Keratinocyte (primary cell): ENCODE measurements around the gene ZNF689. TPM values are rescaled to one million over a fixed set of nuclear protein-coding genes. Genes with fewer than 3 reads are reported as not detected.

Source experiments
- DNase-seq: peaks from one replicate; pipeline ENCODE4 v3.0.0-alpha.2; 2011; ENCODE audit warnings: low read depth, missing footprints, low spot score
- FAIRE-seq: peaks from 2 replicates; lab custom pipeline; 2011; peaks lifted over from hg19 to GRCh38; lab: Jason Lieb, UNC
- H2AFZ ChIP-seq: 2 replicates; pipeline ENCODE4 v1.6.0; 2012; ENCODE audit warnings: low read length, control low read depth, inconsistent platforms; ENCODE audit not compliant: control insufficient read depth
- H3K27ac ChIP-seq: 2 replicates; pipeline ENCODE4 v1.5.1; 2011; ENCODE audit warnings: low read length; ENCODE audit not compliant: control insufficient read depth, insufficient read depth
- H3K27me3 ChIP-seq: 3 replicates; pipeline ENCODE4 v1.6.0; 2011; ENCODE audit warnings: low read length; ENCODE audit not compliant: control insufficient read depth, insufficient read depth; ENCODE audit errors: extremely low read depth
- H3K36me3 ChIP-seq, 2 experiments: 2 replicates in 1 of 2; 3 replicates in 1 of 2; pipeline ENCODE4 v1.5.1; 2011; ENCODE audit warnings: low read length in 2 of 2, mild to moderate bottlenecking in 1 of 2; ENCODE audit not compliant: control insufficient read depth in 2 of 2, insufficient read depth in 2 of 2; ENCODE audit errors: extremely low read depth in 1 of 2
- H3K4me1 ChIP-seq: 3 replicates; pipeline ENCODE4 v1.5.1; 2011; ENCODE audit warnings: low read length; ENCODE audit not compliant: control insufficient read depth, insufficient read depth; ENCODE audit errors: extremely low read depth
- H3K4me2 ChIP-seq: 3 replicates; pipeline ENCODE4 v1.6.0; 2011; ENCODE audit warnings: low read depth, low read length; ENCODE audit not compliant: control insufficient read depth, insufficient read depth; ENCODE audit errors: extremely low read depth
- H3K4me3 ChIP-seq, 3 experiments: fragments of 200-600 bp in 1 of 3; sonication (generic) in 1 of 3; 2 replicates in 2 of 3; 3 replicates in 1 of 3; pipeline ENCODE4 v1.5.1; 2011 to 2016; ENCODE audit warnings: low read length in 3 of 3, mild to moderate bottlenecking in 3 of 3, control low read depth in 2 of 3, inconsistent platforms in 1 of 3, low read depth in 1 of 3, mixed read lengths in 1 of 3, mixed run types in 1 of 3, moderate library complexity in 1 of 3; ENCODE audit not compliant: control insufficient read depth in 2 of 3, insufficient read depth in 2 of 3; ENCODE audit errors: extremely low read depth in 1 of 3
- H3K79me2 ChIP-seq: 2 replicates; pipeline ENCODE4 v1.6.0; 2012; ENCODE audit warnings: low read length; ENCODE audit not compliant: control insufficient read depth, insufficient read depth
- H3K9ac ChIP-seq: 3 replicates; pipeline ENCODE4 v1.6.0; 2011; ENCODE audit warnings: low read length; ENCODE audit not compliant: control insufficient read depth, insufficient read depth; ENCODE audit errors: extremely low read depth
- H3K9me1 ChIP-seq: 3 replicates; pipeline ENCODE4 v1.6.0; 2011; ENCODE audit warnings: low read length; ENCODE audit not compliant: control insufficient read depth, insufficient read depth; ENCODE audit errors: extremely low read depth
- H3K9me3 ChIP-seq: 2 replicates; pipeline ENCODE4 v1.5.1; 2012; ENCODE audit warnings: low read depth, low read length; ENCODE audit not compliant: control insufficient read depth
- H4K20me1 ChIP-seq: 3 replicates; pipeline ENCODE4 v1.6.0; 2011; ENCODE audit warnings: low read length; ENCODE audit not compliant: control insufficient read depth, insufficient read depth; ENCODE audit errors: extremely low read depth
- EZH2 ChIP-seq: IDR thresholded peaks from one replicate; pipeline ENCODE4 v1.6.1; 2012; ENCODE audit warnings: inconsistent platforms, mild to moderate bottlenecking, low read length, moderate library complexity
- dilution Hi-C: fragments of 300-500 bp; cut with MboI; formaldehyde crosslinking; loops from one replicate; pipeline ENCODE4 v1.7.0; 2020; ENCODE audit warnings: low sequenced_read_pairs; ENCODE audit not compliant: extremely low pct_ligation_motif_present
- polyA plus RNA-seq, 5 experiments: library from polyadenylated mRNA; depleted of rRNA in 3 of 5; stranded (reverse) in 3 of 5; stranded (forward) in 1 of 5; unstranded in 1 of 5; fragments of >200 nt; gene quantifications; 1 replicate in 1 of 5; 2 replicates in 3 of 5; 3 replicates in 1 of 5; pipeline versions ENCODE4 v1.2.1 to v1.2.3, GENCODE V29; 2011 to 2012; ENCODE audit warnings: missing spikeins in 2 of 5, low read depth in 1 of 5, low replicate concordance in 1 of 5
- small RNA-seq, 3 experiments: library from RNA; depleted of rRNA; stranded (forward); fragments of <200 nt; gene quantifications; one replicate each; pipeline ENCODE3, GENCODE V24; 2012; ENCODE audit warnings: low read depth in 3 of 3, low replicate concordance in 1 of 3; ENCODE audit not compliant: insufficient read length in 3 of 3
- TF ChIP-seq, protein P1 (sequence below), 3 experiments: IDR thresholded peaks in 1 of 3; conservative IDR thresholded peaks in 1 of 3; optimal IDR thresholded peaks in 1 of 3; 2 replicates in 2 of 3; 3 replicates in 1 of 3; pipeline versions ENCODE3 to v1.5.1; 2011; ENCODE audit warnings: low read length in 3 of 3, mild to moderate bottlenecking in 3 of 3, moderate library complexity in 2 of 3, control low read depth in 1 of 3, inconsistent platforms in 1 of 3; ENCODE audit not compliant: insufficient read depth in 2 of 3; ENCODE audit errors: extremely low read depth in 1 of 3

The ZNF689 gene
- polyA plus RNA-seq, 1 donor (not counting 4 experiments of a cell fraction or from before 2014, with no cell fraction given), result 3.3 TPM

DNA sequence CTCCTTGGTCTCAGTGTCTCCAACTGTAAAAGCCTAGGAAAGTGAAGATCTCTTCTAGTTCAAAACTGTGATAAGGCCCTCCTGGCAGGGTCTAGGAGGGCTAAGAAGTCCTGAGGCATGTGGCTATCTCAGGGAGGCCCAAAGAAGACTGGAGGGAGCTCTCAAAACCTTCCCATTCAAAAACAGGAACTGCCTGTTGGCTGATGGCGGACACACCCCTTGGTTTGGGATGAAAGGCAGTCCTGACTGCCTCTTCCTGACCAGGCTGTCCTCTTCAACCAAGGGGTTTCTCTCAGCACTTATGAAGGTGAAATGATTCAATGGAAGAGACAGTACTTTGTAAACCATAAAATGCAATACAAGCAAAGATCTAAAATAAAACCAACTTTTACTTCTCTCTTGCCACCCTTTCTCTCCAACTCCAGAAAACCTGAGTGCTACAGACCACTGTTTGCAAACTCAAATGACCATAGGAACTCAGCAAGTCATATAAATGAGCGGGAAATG is 56.7 kb downstream of the ZNF689 start:
- Histone ChIP-seq H3K4me1 (peaks cover 7% of the 10 kb centered on the region), H3K79me2 (peaks cover 18% of the 10 kb centered on the region), H3K27me3 (no peaks in the 10 kb centered on the region), H3K36me3 (peaks cover 0 to 8% of the 10 kb centered on the region in 2 experiments), H3K9me3 (no peaks in the 10 kb centered on the region), H3K9me1 (no peaks in the 10 kb centered on the region), H3K9ac (no peak overlapping the region), H3K4me3 (no peak overlapping the region), H3K4me2 (no peak overlapping the region), H2AFZ (no peak overlapping the region), H4K20me1 (no peaks in the 10 kb centered on the region), H3K27ac (no peak overlapping the region)
- dilution Hi-C loops, result no loop called here
- TF ChIP-seq, protein P1, sequence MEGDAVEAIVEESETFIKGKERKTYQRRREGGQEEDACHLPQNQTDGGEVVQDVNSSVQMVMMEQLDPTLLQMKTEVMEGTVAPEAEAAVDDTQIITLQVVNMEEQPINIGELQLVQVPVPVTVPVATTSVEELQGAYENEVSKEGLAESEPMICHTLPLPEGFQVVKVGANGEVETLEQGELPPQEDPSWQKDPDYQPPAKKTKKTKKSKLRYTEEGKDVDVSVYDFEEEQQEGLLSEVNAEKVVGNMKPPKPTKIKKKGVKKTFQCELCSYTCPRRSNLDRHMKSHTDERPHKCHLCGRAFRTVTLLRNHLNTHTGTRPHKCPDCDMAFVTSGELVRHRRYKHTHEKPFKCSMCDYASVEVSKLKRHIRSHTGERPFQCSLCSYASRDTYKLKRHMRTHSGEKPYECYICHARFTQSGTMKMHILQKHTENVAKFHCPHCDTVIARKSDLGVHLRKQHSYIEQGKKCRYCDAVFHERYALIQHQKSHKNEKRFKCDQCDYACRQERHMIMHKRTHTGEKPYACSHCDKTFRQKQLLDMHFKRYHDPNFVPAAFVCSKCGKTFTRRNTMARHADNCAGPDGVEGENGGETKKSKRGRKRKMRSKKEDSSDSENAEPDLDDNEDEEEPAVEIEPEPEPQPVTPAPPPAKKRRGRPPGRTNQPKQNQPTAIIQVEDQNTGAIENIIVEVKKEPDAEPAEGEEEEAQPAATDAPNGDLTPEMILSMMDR (optimal IDR thresholded peaks at IDR 0.05 in 1 of 3, IDR thresholded peaks at IDR 0.05 in 1 of 3, conservative IDR thresholded peaks at IDR 0.05 in 1 of 3; ENCODE audit: extremely low read depth in 1 of 3, insufficient read depth in 2 of 3, low read length in 3 of 3), result no peak
- no peak for TF ChIP-seq EZH2
- DNase-seq, result no peak
- no peak for FAIRE-seq

DNA sequence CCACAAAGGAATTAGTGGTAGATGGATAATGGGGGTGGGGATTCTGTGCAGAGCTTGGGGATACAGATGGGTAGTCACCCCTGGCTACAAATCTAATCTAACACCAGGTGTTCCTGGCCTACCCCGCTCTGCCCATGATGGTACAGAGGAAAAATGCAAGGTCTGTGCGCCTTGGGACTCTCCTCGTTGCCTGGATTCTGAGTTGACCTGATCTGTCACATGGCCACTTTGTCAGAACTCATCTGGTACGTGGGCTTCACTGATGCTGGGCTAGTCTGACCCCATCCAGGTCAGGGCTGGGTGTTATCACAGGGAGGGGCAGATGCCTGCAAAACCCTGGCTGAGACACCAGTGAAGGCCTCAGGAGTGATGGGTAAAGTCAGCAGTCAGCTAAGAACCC is 57.2 kb downstream of the ZNF689 start:
- peaks cover 0 to 8% of the 10 kb centered on the region in 2 experiments for H3K36me3 ChIP-seq
- no peaks in the 10 kb centered on the region for H3K9me3 ChIP-seq
- H3K4me1 ChIP-seq, result peaks cover 7% of the 10 kb centered on the region
- H3K27me3 ChIP-seq, result no peaks in the 10 kb centered on the region
- H2AFZ ChIP-seq, result no peak overlapping the region
- TF ChIP-seq, protein P1 (optimal IDR thresholded peaks at IDR 0.05 in 1 of 3, IDR thresholded peaks at IDR 0.05 in 1 of 3, conservative IDR thresholded peaks at IDR 0.05 in 1 of 3; ENCODE audit: extremely low read depth in 1 of 3, insufficient read depth in 2 of 3, low read length in 3 of 3), result no peak
- TF ChIP-seq EZH2, result no peak
- H3K4me2 ChIP-seq, result no peak overlapping the region
- dilution Hi-C loops, result no loop called here
- no peak overlapping the region for H3K9ac ChIP-seq
- no peak overlapping the region for H3K27ac ChIP-seq
- H3K4me3 ChIP-seq, result no peak overlapping the region
- no peaks in the 10 kb centered on the region for H3K9me1 ChIP-seq
- H3K79me2 ChIP-seq, result peaks cover 18% of the 10 kb centered on the region
- H4K20me1 ChIP-seq, result no peaks in the 10 kb centered on the region
- FAIRE-seq (no peak), DNase-seq (no peak)

Small RNAs within 50 kb of the gene (small RNA-seq; reads per million reads assigned to genes)
- gene AC093249.1, result 0 reads per million in 3 experiments
- 0 reads per million in 3 experiments for gene AC093249.4

Other genes starting within 250 kb of the ZNF689 start
- 8.6 to 20.0 TPM (median 8.9 TPM) in 3 replicates for gene TBC1D10B, start 239.9 kb downstream of the ZNF689 start, polyA plus RNA-seq
- 0.82 TPM in 1 of 3 replicates, not detected in the others for gene MYL11, start 235.6 kb downstream of the ZNF689 start, polyA plus RNA-seq
- 0.04 TPM in 1 of 3 replicates, not detected in the others for gene SEPTIN1, start 227.8 kb downstream of the ZNF689 start, polyA plus RNA-seq
- gene ZNF48, start 215.0 kb downstream of the ZNF689 start, polyA plus RNA-seq, result 3.7 to 4.3 TPM (median 3.7 TPM) in 3 replicates
- 2.8 to 4.1 TPM (median 4.0 TPM) in 3 replicates for gene ZNF771, start 202.8 kb downstream of the ZNF689 start, polyA plus RNA-seq
- gene DCTPP1, start 180.4 kb downstream of the ZNF689 start, polyA plus RNA-seq, result 68.5 to 95.8 TPM (median 88.5 TPM) in 3 replicates
- gene SEPHS2, start 164.5 kb downstream of the ZNF689 start, polyA plus RNA-seq, result 33.2 to 38.1 TPM (median 36.5 TPM) in 3 replicates
- gene ITGAL, start 137.6 kb downstream of the ZNF689 start, polyA plus RNA-seq, result not detected in 3 replicates
- 10.9 to 16.6 TPM (median 13.7 TPM) in 3 replicates for gene ZNF768, start 83.8 kb downstream of the ZNF689 start, polyA plus RNA-seq
- gene ZNF747, start 75.5 kb downstream of the ZNF689 start, polyA plus RNA-seq, result 2.2 to 4.3 TPM (median 2.7 TPM) in 3 replicates
- 1.6 to 2.3 TPM (median 1.6 TPM) in 3 replicates for gene ZNF764, start 52.0 kb downstream of the ZNF689 start, polyA plus RNA-seq
- 3.8 to 4.9 TPM (median 4.3 TPM) in 3 replicates for gene ZNF688, start 38.7 kb downstream of the ZNF689 start, polyA plus RNA-seq
- 3.4 to 4.6 TPM (median 4.1 TPM) in 3 replicates for gene ZNF785, start 24.7 kb downstream of the ZNF689 start, polyA plus RNA-seq
- 4.3 to 7.4 TPM (median 4.8 TPM) in 3 replicates for gene PRR14, start 40.6 kb upstream of the ZNF689 start, polyA plus RNA-seq
- gene FBRS, start 48.0 kb upstream of the ZNF689 start, polyA plus RNA-seq, result 5.1 to 7.7 TPM (median 7.3 TPM) in 3 replicates
- gene SRCAP, start 88.8 kb upstream of the ZNF689 start, polyA plus RNA-seq, result 1.0 to 4.6 TPM (median 1.4 TPM) in 3 replicates
- 28.9 to 40.6 TPM (median 31.8 TPM) in 3 replicates for gene PHKG2, start 138.0 kb upstream of the ZNF689 start, polyA plus RNA-seq
- gene CFAP119, start 151.7 kb upstream of the ZNF689 start, polyA plus RNA-seq, result 2.2 to 3.0 TPM (median 2.3 TPM) in 3 replicates
- gene RNF40, start 151.9 kb upstream of the ZNF689 start, polyA plus RNA-seq, result 45.2 to 59.6 TPM (median 52.7 TPM) in 3 replicates
- gene ZNF629, start 176.8 kb upstream of the ZNF689 start, polyA plus RNA-seq, result 3.6 to 6.0 TPM (median 4.1 TPM) in 3 replicates